NCI-H2227 treated with DMSO at 0.1 percent for 48 hours (cell line): Measurements from ENCODE around the gene S100G.

Experiments used
- DNase-seq: peaks from one replicate; lab custom pipeline; 2025; lab: John Stamatoyannopoulos, UW

S100G gene

GRCh38 chrX:16651391-16652024 is 1.6 kb downstream of the S100G start:
- no peak for DNase-seq

DNA sequence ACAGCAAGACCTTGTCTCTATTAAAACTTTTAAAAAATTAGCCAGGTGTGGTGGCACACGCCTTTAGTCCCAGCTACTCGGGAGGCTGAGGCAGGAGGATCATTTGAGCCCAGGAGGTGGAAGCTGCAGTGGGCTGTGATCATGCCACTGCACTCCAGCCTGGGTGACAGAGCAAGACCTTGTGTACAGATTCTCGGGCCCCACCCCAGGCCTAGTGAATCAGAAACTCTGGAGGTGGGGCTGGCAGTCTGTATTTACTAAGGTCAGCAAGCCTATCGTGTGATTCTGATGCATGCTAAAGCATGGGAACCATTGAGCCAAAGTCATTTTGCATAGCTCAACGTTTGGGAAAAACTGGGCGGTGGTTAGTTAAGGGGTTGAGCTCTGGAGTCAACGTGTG is 3.5 kb downstream of the S100G start:
- DNase-seq = no peak

DNA sequence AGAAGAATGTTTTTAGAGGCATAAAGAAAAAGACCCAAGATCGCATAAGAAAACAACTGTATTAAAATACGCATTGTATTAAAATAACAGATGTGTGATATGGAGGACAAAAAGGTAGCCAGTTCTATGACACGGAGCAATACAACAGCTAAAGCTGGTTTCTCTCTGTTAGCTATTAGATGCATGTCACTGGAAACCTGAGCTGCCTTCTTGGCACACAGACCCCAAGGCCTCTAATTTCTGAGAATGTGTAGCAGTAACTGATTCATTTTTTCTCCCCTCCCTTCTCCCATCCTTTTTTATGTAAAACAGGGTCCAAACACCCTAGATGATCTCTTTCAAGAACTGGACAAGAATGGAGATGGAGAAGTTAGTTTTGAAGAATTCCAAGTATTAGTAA is 4.1 kb downstream of the S100G start:
- DNase-seq = no peak

DNA sequence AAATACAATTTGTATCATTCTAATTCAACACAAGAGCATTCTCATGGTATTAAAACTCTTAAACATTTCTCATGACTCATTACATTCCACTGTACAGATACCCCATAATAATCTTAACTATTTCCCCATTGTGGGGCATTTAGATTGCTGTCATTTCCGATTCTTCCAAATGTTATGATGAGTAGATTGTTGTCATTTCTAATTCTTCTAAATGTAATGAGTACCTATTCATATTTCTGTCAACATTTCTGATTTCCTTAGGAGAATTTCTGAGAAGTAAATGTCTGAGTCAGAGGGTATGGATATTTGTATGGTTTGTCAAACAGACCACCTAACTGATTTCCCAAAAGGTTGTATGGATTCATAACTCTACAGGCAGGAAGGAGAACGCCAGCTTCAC is 8.3 kb downstream of the S100G start:
- no peak for DNase-seq

DNA sequence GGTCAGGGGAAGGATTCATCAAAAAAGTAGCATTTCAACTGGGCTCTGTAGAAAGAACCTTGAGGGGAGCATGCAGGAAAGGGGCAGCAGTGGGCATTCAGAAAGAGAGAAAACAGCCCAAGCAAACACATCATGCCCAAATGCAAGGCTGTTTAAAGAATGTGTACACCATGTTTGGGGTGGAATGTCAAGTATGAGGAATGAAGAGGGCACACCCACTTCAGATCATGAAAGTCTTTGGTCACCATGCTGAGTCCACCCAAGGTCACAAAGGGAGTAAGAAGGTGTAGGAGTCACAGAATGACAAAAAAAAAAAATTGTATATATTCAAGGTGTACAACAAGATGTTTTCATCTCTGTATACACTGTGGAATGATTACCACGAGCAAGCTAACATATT is 9.4 kb downstream of the S100G start:
- no peak for DNase-seq

- no peak for DNase-seq
Measured at GRCh38 chrX:16661495-16661894, 11.5 kb downstream of the S100G start.

- DNase-seq = no peak
Measured at GRCh38 chrX:16662402-16662801, 12.4 kb downstream of the S100G start.

GRCh38 chrX:16664074-16664473 is 14.1 kb downstream of the S100G start:
- no peak for DNase-seq

GRCh38 chrX:16664626-16665025 is 14.7 kb downstream of the S100G start:
- DNase-seq = no peak

GRCh38 chrX:16665089-16665488 is 15.1 kb downstream of the S100G start:
- DNase-seq = no peak

DNA sequence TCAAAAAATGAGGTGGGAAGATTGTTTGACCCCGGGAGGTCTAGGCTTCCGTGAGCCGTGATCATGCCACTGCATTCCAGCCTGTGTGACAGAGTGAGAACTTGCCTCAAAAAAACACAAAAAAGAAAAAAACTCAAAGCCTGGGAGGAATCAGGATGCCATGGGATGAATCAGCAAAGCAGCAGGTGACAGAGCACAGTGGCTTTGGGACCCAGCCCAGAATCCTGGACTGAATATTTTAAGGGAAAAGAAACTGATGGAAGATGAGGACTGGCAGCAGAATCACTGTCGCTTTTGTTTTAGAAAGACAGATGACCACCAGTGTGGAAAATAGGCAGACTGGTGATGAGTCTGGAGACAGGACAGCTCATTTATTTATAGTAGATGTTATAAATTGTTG is 16.6 kb downstream of the S100G start:
- no peak for DNase-seq

- DNase-seq = peak; percentile 52
Measured at GRCh38 chrX:16671005-16671404, 21.0 kb downstream of the S100G start.

DNA sequence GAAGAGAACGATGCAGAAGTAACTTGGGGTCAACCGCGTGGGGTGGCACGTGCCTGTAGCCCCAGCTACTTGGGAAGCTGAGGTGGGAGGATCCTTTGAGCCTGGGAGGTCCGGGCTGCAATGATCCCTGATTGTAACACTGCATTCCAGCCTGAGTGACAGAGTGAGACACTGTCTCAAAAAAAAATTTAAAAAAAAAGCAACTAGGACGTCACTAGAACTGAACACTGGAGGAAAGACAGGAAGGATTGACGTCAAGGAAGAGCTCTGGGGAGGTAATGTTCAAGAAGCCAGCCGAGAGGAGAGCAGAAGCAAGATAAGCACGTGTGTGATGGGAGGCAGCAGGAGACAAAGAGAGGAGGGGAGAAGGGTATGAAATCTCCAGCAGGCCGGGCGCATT is 28.7 kb downstream of the S100G start:
- no peak for DNase-seq

DNA sequence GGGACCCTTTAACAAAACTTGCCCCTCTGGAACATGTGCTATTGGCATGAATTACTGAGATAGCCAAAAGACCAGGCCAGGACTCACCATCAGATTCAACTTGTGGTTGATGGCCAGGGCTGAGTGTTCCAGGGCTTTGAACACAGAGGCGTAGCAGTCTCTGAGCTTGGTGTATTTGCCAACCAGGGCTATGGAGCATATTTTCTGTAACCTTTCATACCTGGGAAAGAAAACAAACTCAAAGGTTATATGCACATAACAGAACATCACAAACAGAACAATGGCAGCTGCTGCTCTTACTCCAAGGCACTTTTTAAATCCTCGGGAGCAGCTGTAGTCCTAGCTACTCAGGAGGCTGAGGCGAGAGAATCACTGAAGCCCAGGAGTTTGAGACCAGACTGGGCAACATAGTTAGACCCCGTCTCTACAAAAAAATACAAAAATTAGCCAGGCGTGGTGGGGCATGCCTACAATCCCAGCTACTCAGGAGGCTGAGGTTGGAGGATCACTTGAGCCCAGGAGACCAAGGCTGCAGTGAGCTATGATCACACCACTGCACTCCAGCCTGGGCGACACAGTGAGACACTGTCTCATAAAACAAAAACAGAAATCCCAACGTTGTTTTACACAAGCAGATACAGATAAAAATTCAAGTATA is 33.2 kb downstream of the S100G start:
- DNase-seq = no peak

DNA sequence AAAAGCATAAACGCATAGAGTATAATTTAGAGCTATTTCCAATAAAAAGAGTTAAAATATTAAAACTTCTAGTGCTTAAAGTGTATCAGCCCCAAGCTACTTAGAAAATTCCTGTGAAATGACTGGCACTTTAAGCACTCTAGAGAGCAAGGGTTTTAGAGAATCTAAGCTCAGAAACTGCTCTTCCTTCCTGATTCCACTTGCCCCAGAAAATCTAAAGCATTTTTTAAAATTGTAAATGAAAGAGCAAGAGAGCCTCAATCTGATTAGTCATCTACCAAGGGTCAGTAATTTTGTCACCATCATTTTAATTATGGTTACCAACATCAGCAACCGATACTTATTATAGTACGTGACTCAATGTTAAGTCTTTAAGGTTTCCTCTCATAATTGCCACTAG is 37.6 kb downstream of the S100G start:
- no peak for DNase-seq

GRCh38 chrX:16695079-16695676 is 45.2 kb downstream of the S100G start:
- peak; percentile 39 for DNase-seq

DNA sequence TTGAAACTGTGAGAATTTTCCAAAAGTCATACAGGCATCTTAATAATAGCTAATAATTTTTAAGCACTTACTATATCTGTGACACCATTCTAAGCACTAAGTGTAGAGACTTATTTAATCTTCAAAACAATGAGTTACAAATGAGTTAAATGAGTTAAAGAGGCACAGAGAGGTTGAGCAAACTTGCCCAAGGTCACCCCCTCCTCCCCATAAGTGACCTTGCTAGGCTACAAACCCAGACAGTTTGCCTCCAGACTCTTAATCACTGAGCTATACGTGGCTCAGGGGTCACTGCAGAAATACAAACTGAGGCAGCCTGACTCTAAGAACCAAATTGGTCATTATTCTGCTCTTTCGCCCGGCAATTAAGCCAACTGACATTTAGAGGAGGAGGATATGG is 47.0 kb downstream of the S100G start:
- no peak for DNase-seq

DNA sequence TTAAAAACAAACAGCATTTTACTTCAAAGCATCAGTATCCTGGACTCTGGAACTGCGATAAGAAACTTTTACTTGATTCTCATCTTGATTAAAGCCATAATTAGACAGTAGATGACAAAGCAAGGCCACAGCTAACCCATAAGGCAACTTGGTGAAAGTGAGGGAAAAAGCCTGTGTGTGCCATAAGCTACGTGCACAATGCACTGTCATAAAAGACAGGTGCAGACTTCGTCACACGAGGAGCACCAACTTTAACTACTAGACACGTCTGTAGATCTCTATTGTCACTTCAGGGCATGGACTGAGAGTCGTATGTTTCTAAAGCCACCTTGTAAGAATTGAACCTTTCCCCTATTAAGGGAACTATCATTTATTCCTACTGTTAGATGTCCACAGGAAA is 49.4 kb downstream of the S100G start:
- no peak for DNase-seq

- DNase-seq = no peak
Measured at GRCh38 chrX:16700734-16701133, 50.8 kb downstream of the S100G start.

- no peak for DNase-seq
Measured at GRCh38 chrX:16702700-16703599, 53.0 kb downstream of the S100G start.
